GM19395 (cell line): ENCODE results near the gene CEP72.
"Not testable (repeated sequence)": the region's sequence is repeated elsewhere in the genome, so short reads cannot be mapped to it uniquely, and the experiment has no call there.

ENCODE experiments used
- ATAC-seq: cut with Tn5 transposase; IDR thresholded peaks from one replicate; pipeline ENCODE4 v1.9.1; 2021; ENCODE audit warnings: mild to moderate bottlenecking, moderate library complexity; ENCODE audit not compliant: unreplicated experiment

The CEP72 gene

DNA sequence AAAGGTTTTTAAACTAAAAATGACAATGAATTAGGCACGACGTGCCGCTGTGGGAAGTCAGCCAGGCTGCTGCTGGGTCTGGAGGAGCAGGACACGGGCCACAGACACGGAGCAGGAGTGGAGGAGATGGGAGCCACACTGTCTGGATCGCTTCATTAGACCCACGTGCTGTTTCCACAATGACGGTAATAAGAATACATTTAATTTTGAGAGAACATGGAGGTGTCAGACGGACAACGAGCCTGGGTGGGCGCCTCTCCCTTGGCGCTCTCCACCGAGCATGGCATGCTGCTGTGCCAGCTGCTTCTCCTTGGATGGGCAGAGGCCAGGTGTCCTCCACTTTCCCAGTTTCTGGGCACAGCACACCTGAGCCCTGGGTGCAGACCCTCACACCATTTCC is 68.7 kb downstream of the CEP72 start:
- ATAC-seq = not testable (repeated sequence)

DNA sequence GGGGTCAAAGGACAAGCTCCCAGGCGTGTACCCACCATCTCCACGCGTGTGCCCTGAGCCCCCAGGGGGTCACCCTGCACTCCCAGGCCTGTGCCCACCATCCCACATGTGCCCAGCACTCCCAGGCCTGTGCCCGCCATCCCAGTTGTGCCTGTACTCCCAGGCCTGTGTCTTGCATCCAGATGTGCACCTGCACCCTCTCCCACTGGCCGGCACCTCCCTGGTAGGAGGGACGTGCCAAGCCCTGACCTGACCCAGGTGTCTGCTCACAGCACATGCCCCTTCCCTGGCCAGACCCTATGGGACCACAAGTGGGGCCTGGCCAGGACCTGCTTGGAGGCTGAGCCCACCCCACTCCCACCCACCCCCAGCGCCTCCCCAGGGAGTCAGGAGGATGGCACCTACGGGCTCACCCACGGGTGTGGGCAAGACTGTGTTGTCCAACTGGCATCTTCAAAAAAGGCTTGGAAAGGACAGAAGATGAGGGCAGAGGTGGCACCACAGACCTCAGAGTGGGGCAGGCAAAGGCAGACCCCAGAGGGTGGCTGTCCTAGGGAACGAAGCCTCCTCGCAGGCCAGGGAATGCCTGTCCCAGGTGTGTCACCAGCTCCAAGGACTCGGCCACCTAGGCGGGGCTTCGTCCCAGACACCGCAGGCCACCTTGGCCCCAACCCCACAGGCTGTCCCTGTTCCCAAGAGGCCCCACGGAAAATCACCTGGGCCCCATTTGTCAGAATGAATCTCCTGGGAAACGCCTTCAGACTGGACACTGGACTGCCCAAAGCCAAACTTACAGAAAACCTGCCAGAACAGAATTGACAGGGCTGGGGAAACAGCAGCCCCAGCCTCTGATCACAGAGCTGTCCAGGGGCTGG is 69.4 kb downstream of the CEP72 start:
- not testable (repeated sequence) for ATAC-seq

DNA sequence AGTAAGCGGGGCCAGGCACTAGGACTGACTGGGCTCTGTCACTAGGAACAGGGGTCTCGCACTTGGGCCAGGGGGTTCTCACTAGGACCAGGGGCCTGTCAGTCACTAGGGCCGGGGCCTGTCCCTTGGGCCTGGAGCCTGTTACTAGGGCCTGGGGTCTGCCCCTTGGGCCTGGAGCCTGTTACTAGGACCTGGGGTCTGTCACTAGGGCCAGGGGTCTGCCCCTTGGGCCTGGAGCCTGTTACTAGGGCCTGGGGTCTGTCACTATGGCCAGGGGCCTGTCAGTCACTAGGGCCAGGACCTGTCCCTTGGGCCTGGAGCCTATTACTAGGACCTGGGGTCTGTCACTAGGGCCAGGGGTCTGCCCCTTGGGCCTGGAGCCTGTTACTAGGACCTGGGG is 70.1 kb downstream of the CEP72 start:
- not testable (repeated sequence) for ATAC-seq

DNA sequence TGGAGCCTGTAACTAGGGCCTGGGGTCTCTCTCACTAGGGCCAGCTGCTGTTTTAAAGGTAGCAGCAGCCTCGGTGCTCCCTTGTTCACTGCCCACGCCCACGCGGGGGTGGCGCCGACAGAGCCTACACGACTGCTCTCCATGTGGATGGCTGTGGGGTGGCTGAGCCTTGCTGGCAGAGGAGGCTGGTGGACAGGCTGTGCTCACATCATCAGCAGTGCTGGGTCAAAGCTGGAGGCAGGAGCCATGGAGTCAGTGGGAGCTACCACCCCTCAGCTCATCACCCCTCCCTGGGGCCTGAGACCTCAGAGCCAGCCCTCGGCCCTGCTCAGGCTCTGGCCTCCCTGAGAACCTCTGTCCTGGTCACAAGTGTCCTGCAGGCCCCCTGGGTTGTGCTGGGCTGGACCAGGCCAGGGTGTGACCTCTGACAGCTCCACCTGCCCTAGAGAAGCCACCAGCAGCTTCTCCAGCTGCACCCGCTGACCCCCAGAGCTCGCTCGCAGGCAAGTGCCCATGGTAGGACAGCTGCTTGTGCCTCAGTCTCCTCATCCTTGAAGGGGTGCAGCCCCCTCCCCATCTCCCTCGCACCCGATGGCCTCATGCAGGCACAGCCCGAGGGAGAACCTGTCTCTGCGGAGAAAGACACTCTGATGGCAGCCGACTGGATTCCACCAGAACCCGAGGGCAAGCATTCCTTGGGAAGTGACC is 70.7 kb downstream of the CEP72 start:
- ATAC-seq = not testable (repeated sequence)

DNA sequence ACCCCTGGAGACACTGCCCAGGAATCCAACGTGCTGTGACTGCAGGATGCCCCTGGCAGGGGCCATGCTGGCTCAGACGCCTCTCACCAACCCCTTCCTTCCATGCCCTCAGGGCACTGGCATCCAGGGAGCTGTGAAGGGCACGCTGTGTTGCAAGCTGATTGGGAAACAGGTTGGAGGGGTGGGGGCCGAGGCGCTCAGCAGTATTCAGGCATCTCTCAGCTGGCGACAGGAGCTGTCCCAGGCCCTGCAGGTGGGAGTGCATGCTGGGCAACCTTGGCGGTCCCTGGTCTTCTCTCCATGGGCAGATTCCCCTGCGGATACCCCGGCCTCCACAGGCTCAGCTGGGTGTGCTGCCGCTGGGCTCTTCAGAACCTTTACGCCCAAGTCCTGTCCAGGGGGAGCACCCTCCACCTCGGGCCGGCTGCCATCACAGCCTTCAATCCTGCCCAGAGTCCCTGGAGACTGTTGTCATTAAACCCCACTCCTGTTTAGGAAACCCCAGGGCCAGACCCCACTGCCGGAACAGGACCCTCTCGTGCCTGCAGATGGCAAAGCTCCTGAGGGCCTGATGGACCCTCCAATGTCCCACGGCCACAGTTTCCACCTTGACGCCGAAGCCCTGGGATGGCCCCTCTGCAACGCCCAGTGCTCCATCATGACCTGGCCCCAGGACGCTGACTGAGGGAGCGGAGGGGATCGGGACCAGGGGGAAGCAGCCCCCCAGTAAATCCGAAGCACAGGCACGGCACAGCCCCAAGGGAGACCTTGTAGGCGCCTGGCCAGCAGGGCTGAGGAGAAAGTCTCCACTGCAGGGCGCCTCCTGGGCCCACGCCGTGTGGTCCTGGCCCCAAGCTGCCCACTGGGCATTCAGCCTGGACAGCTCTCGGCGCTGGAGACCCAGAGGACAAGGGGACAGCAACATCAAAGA is 71.7 kb downstream of the CEP72 start:
- ATAC-seq = no peak

DNA sequence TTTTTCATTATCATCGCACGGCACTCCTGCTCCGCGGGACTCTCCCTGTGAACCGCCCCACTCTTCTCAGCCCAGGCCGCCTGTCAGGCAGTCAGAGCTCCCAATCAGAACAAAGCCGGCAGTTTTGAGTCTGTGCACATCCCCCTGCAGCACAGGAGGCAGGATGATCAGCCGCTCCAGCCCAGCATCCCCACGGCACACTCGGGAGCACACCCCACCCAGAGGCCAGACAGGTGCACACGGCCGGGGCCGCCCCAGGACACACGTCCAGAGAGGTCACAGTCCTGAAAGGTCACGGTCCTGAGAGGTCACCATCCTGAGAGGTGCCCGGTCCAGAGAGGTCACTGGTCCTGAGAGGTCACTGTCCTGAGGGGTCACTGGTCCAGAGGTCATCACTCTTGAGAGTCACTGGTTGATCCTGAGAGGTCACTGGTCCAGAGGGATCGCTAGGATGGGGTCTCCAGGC is 72.6 kb downstream of the CEP72 start:
- ATAC-seq = no peak

DNA sequence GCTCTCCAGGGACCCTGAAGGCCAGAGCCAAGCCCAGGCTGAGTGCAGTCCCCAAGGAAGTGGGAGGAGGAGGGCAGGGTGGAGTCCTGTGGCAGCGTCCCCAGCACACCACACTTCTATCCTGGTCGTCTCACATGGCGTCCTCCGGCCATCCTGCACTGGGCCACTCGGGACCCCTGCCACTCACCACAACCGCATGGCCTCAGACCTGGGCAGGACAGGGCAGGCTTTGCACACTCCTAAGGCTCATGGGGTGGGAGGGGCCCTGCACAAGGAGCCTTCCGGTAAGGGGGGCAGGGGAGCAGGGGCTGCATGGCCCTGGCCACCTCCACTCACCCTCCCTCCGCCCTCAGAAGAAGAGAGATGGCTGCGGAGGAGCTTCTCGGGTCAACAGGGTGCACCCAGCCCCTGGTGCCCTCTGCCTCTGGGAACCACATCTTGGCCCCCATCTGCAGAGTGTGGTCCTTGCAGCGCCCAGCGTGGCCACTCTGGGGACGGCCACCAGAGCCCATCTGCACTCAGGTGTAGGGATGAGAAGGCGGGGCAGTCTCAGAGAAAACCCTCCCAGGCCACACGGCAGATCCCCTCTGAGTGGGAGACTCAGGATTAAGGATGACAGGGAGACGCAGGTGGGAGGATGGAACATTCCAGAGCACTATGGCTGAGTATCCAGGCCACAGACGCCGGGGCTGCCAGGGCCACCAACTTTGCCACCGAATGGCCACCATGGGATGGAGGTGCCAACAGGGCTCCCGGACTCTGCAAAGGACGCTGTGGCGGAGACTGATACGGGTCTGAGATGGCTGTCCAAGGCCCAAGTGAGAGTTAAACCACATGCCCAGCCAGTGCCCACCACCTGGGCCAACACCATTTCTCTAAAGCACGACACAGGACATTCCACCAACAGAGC is 73.4 kb downstream of the CEP72 start:
- no peak for ATAC-seq

DNA sequence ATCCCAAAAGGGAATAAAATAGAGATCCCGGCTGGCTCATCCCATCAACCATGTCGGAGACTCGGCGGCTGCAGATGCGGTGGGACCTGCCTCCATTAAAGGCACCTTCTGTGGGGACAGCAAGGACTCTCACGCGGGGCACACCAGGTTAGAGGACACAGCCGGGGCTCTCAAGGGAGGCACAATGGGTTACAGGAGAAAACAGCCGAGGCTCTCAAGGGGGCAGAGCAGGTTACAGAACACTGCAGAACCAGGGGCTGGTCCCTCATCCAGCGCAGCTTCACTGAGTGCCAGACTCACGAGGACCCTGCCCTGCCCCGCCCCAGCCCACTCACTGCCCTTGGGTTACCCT is 74.0 kb downstream of the CEP72 start:
- ATAC-seq = not testable (repeated sequence)

DNA sequence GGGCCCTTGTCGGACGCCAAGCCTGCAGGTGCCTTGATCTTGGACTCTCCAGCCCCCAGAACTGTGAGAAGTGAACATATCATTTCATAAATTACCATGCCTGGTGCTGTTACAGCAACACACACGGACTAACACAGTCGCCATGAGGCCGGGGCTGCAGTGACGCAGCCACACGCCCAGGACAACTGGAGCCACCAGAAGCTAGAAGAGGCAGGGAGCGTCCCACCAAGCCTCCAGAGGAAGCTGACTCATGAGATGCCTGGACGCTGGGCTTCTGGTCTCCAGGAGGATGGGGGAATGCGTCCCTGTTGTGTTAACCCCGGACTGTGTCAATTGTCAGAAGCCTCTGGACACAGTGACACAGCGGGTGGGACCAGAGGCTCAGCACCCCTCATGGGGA is 74.8 kb downstream of the CEP72 start:
- not testable (repeated sequence) for ATAC-seq

DNA sequence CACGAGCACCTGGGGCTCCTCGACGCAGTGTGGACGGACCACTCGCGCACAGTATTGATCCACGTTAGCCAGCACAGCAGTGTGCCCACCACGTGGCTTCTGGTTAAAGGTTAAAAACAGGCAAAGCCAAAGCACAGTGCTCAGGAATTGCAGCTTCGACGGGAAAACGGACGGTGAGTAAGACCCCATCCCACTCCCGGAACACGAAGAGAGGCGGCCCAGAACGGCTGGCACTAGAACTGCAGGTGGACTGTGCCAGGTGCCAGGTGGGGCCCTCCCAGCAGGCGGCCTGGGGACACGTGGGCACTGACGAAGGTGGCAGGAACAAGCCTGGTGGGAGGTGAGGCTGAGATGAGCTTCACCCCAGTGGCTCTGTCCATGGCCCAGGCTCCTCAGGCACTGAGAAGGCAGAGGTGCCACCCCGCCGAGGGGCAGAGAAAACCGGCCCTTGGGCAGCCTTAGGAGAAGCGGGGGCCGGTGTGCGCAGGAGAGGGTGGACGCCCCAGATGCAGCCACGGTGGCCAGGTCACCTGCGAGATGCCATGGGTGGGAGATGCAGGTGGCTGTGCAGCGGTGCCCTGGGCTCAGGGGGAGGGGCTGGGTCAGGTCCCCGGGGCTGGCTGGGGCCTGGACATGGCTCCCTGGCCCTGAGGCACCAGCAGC is 76.3 kb downstream of the CEP72 start:
- not testable (repeated sequence) for ATAC-seq

DNA sequence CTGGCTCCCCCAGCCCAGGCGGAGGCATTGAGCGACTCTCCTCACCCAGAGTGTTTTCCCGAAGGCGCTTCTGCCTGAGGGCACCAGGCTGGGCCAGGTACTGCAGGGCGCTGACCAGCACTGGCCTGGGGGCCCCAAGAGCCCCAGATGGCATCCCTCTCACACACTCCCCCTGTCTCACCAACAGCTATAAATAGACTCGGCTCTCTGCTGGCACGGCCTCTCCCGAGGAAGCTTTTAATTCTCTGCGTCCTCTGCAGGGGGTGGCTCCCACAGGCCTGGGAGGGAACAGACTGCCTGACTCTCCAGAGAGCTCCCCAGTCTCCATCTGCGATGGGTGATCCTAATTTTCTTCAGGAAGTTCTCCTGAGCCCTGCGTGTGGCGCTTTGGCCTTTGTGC is 78.2 kb downstream of the CEP72 start:
- not testable (repeated sequence) for ATAC-seq

DNA sequence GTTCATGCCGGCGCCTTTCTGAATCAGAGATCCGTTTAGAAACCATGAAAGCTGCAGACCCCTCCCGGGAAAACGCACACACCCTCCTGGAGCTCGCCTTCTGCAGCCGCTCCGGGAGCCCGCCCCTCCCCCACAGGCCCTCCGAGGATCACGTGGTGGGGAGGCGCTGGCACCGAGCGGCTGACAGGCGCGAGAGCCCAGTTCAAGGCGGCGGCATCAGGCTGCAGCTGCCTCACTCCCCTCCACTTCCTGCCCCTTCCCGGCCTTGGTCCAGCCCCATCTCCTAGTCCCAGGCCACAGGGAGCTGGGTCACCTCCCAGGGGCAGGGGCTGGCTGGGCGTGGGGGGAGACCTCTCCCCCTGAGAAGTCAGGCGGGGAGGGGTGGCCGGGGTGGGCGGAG is 78.9 kb downstream of the CEP72 start:
- not testable (repeated sequence) for ATAC-seq

DNA sequence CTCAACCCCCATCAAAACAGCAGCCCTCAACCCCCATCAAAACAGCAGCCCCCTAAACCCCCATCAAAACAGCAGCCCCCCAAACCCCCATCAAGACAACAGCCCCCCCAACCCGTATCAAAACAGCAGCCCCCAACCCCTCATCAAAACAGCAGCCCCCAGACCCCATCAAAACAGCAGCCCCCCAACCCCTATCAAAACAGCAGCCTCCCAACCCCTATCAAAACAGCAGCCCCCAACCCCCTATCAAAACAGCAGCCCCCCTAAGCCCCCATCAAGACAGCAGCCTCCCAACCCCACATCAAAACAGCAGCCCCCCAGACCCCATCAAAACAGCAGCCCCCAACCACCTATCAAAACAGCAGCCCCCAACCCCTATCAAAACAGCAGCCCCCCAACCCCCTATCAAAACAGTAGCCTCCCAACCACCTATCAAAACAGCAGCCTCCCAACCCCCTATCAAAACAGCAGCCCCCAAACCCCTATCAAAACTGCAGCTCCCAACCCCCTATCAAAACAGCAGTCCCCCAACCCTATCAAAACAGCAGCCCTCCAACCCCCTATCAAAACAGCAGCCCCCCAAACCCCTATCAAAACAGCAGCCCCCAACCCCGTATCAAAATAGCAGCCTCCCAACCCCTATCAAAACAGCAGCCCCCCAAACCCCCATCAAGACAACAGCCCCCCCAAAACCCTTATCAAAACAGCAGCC is 79.8 kb downstream of the CEP72 start:
- no peak for ATAC-seq

DNA sequence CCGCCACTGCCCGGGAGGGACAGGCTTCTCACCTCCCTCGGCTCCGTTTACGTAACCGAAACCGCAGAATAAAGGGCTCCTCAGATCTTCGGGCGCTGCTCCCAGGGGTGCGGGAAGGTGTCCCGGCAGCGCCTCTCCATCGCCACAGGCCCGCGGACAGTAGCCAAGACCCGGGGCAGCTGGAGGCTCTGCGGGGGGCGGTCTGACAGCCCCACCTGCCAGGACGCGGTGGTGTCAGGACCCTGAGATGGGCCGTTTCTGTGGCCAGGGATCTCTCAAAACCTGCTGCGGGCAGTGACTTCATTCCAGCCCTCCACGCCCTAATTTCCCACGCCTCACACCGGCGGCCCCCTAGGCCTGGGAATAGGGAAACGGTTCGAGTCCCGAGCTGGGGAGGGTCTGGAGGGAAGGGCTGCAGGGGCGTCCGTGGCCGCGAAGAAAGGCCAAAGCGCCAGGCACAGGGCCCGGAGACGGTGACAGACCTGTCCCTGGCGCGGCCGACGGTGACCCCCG is 80.4 kb downstream of the CEP72 start:
- peak; percentile 11 for ATAC-seq

DNA sequence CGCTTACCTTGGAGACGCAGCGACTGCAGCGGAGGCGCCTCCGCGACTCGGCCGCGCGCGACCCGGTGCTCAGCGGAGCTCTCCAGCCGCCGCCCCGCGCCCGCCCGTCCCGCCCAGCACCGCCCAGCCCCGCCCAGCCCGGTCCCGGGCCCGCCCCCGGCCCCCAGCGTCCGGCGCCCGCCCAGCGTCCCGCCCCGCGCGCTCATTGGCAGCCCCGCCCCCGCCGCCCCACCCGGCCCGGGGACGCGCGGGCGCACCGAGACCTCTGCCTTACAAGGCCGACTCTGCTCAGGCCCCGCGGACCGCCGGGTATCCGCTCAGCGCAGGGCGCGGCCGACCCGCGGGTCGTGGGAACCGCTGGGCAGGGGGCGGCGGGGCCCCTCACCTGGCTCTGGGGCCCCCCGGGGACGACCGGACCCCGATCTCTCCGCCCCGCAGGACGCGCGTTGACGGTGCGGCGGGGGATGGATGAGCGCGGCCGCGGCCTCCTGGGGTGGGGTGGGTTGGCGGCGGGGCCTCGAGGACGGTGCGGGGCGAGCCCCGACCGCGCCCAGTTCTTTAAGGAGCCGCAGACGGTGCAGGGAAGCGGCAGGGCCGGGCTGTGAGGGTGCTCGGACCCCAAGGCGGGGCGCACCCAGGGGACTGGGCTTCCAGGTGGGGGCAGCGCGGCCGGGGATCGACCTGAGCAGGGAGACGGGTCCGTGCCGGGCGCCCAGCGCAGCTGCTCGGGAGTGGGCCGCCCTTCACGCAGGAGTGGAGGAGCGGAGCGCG is 81.3 kb downstream of the CEP72 start, which contains the start of gene TPPP:
TSS of gene TPPP (minus strand) at position 82 of the 771 bp plus-strand sequence. CDS start 15,292 bp downstream, outside the sequence.
- ATAC-seq = peak; percentile 69

DNA sequence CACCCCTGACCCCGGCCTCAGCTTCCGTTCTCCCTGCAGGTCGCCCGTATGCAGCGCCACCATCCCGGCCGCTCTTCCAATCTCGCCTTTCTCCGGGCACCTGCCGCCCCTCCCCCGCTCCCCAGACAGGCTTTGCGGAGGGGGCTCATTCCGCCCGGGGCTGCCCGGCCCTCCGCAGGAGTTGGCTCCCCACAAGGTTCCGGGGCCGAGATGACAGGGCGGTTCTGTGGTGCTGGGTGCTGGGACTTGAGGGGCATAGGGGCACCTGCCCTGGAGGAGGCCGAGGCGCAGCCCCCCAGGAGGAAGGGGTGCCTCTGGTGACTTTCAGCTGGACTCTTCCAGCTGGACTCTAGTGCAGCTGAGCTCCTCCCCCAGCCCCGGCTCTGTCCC is 81.9 kb downstream of the CEP72 start:
- peak; percentile 19 for ATAC-seq

DNA sequence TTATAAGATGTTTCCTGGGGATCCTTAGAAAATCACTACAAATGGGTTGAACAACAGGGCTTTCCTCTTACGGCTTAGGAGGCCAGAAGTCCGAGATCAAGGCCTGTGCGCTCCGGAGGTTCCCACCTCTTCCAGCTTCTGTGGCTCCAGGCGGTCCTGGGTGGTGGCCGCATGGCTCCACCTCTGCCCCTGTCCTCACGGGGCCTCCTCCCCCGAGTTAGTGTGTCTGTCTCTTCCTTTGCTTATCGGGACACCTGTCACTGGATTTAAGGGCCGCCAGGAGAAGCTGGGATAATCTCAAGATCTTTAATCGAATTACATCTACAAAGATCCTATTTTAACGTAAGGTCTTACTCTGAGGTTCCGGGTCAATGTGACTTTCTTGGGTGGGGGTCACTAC is 83.3 kb downstream of the CEP72 start:
- not testable (repeated sequence) for ATAC-seq

DNA sequence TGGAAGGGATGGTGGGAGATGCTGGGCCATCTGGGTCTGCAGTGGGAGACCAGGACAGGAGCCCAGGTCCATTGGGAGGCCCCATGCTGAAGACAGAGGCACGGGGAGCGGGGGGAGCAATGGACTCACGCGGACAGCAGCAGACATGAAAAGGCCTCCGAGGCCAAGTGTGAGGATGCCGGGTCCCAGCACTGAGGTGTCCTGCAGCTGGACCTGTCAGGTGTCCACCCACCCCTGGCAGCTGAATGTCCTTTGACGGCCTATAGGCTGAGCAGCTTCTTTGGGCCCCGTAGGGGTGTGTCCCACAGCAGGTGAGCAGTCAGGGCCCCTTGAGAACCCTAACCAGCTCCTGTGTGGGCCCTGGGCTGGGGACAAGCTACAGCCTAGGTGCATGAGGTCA is 84.1 kb downstream of the CEP72 start:
- not testable (repeated sequence) for ATAC-seq
